Stimulated activated CD4-positive, alpha-beta T cell treated with anti-CD3 and anti-CD28 coated beads, TNF-alpha, amount 100 ng/mL, for 1 hour (primary cell): ENCODE data around the gene BZW2.
"Not testable (repeated sequence)": the region's sequence is repeated elsewhere in the genome, so short reads cannot be mapped to it uniquely, and the experiment has no call there.

Experiments
- DNase-seq, 3 donors: peaks; one replicate each; pipeline ENCODE4 v3.0.0-alpha.2; 2020; ENCODE audit warnings: low read depth in 3 of 3, low spot score in 1 of 3

The BZW2 gene

DNA sequence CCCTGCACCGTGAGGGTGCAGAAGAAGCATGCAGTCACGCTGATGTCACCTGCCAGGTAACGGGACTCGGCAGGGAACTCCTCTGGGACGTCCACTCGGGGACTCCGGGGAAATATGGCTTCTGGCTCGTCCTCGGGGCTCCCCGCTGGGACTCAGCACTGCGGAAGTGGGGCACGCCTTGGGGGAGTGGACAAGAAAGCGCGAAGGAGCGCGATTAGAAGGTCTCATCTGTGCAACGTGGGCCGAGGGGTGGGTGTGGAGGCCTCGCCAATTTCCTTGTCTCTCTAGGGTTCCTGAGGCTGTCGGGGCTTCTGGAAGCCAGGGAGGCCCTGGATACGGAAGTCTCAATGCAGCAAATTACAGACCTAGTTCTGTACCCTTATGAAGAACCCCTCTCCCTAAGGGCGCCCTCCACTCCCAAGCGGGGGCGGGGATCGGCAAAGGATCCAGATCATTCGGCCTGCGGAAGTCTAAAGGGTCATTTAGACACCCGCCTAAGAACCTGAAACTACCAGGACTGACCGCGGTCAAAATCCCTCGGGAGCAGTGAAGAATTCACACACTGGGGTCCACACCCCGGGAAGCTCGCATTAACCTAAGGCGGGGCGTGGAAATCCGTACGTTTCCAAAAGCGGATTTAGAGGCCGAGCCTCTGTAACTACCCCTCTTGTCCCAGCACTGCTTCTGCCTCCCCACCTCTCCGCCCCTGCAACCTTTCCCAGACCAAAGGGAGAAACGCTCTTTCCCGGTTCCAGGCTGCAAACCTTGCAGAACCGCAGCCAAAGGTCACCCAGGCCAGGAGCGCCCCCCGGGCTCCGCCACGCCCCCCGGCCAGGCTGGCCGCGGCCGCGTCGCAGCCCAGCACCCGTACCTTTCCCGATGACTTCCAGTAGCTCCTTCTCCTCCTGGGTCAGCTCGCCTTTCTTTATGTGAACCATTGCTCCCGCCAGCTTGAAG, 1.1 kb upstream of the BZW2 start:
- DNase-seq: peak in 2 of 3 donors; percentile 5 to 12

DNA sequence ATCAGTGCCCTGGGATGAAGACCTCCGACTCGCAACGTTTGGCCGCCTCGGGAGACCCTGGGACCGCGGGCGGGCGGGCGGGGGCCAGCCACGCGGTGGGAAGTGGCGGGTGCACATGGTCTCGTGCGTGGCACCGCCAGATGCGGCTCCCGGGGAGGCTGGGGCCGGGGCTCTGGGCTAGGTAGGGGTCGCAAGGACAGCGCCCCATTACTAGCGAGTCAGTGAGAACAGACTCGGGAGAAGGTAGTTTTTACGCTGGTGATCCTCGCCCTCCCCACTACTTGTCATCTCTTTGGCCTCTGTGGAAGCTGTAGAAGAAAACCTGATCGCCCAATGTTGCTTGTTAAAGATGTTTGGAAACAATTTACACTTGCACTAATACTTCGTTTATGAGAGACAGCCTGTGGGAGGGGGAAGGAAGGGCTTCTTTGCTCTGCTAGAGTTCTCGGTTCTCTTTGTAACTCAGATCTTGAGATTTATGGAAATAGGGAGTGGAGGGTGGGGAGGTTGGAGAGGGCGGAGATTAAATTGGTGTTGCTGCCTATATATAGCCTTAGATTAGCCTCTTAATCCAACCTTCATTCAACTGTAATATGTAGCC, 591 bp downstream of the BZW2 start:
- peak in 1 of 3 donors; percentile 24 for DNase-seq

DNA sequence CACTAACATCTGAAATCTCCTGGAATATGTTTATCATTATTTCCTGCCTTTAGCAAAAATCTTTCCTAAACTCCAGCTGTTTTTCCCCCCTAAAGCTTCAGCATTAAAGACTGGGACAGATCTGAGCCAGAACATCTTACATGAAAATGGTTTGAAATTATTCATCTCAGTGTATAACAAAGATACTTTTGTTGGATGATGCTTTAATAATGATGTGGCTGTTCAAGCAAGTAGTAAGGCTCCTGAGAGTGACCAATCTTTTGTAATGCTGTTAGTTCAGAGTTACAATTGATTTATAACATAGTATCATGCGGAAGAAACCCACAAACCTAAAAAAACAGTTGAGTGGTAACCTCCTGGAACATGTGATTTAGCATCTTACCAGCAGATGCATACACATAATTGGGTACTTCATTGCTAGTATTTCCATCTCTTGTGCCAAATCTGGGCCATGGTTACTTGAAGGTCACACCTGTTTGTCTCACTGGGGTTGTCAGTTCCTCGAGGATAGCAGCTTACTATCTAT, 1.5 kb downstream of the BZW2 start:
- no peak for DNase-seq

DNA sequence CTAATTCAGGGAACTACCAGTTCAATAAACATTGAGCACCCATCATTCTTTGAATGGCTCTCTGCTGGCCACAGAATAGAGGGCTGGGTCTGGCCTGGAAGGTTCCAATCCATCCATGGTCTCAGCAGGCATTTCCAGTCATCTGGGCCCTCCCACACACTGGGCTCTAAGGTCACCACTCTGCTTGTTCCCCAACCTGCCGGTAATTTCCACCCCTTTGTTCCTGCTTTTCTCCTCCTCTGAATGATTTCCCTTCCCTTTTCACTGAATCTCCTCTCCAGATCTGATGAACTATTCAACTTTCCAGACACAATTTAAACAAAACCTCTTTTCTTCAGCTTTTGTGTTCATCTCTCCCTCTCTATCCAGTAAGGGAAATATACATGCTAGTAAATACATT, 2.6 kb downstream of the BZW2 start:
- DNase-seq: no peak

DNA sequence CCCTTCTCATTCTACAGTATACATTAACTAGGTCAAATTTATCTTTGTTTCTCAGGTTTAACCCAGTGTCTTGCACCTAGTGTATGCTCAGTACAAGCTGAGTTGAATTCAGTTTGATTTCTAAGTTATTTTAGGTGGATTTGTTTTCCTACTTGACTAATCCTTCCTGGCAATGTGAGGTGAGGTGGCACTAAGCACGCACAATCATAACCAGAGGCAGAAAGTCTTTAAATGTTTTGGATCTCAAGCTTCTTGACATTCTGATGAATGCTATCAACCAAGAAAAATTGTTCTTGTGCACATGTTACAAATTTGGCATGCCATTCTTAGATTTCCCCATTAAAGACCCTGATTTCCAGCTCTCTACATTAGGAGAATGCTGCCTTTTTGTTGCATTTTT, 3.2 kb downstream of the BZW2 start:
- DNase-seq: no peak

DNA sequence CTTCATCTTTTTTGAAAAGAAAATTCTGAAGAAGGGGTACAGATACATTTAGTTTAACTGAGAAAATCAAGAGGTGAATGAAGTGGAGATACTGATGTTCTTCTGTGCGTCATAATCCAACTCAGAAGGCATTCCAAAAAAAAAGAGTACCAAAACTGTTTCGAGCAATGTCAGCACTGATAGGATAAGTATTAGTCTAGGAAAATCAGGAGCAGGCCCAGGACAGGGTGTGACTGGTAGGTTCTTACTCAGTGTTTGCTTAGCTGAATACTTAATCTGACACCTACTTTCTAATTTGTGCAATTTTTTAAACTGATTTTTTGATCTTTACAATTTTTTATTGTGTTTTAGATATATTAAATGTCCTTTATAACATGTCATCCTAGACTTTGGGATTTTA, 4.3 kb downstream of the BZW2 start:
- no peak for DNase-seq

DNA sequence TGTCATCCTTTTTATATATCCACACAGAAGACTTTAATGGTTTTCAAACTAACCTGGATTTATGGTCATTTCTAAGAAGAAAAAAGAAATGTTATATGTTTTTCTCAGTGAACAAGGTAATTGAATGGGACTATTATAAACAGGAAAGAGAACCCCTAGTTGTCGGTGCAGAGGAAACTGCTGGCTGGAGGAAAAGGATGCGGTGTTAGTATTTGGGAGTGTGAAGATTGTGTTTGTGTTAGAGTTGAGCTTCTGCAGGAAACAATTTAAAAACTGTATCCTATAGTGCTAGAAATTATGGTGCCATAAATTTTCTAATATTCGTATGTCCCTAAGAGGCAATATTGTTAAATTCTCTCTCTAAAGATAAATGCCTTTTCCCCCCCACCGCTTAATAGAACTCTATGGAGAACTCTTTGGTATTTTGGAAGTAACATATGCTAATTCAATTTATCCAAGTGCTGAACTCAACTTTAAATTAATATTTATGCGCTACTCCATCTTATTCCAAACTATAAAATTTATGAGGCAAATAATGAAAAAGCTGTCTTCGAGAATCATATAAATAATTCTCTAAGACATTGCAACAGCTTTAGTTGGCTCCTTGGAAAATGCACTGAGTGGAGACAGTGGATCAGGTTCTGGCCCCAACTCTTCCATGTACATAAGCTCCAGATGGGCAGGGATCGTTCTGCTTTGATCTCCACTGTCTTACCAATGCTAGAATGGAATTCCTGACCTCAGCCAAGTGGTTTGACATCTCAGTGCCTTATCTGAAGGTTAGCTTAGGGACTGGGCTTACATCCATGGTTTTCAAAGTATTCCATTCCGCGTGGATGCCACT, 5.6 kb downstream of the BZW2 start:
- DNase-seq: no peak

DNA sequence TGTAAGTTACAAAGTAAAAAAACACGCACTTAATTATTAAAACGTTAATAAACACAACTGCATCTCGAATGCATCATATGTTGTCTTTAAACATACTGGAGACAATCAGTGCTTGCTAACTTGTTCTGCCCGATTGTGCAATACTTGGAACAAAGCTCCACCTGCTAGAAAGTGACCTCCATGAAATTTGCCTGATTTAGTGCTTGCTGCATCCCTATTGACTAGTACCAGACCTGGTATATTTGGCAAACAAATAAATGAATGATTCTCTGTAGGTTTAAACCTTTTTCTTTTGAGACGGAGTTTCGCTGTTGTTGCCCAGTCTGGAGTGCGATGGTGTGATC, 6.2 kb downstream of the BZW2 start:
- DNase-seq: no peak

DNA sequence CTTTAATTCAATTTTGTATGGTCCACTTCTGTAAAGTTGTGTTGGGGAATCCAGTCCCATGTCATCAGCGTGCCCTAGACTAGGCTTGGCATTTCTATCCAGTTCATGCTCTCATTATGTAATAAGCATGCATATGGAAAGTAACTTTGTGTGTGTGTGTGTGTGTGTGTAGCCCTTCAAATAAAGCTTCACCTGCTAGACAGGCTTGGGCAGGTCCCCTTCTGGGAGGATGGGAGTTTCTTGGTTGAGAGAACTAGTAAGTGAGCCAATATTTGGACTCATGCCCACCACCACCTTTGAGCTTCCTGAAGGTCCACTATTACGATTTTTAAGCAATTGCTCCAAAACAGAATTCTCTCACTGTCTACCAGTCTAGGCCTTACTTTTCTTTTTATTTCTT, 6.9 kb downstream of the BZW2 start:
- DNase-seq: no peak

DNA sequence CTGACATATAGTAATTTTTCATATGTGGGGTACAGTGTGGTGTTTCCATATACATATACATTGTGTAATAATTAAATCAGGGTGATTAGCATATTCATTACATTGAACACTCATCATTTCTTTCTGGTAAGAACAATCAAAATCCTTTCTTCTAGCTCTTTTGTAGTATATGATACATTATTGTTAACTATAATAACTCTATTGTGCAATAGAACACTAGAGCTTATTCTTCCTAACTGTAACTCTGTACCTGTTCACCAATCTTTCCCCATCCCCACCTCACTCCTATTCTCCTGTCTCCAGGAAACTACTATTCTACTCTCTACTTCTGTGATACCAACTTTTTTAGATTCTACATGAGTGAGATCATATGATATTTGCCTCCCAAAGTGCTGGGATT, 9.4 kb downstream of the BZW2 start:
- DNase-seq: no peak

DNA sequence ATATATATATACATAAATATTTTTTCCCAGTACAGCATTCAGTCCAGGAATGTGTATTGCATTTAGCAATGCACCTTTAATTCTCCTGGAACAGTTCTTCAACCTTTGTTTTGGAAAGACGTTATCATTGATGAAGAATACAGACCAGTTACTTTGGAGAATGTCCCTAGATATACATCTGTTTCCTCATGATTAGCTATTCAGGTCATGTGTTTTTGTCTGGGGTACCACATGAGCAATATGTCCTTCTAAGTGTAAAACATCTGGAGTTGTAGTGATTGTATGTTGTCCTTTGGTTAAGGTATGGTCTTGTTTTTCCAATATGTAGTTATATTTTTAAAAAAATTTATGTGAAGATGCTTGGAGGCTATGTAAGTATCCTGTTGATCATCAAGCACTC, 10.2 kb downstream of the BZW2 start:
- no peak for DNase-seq

DNA sequence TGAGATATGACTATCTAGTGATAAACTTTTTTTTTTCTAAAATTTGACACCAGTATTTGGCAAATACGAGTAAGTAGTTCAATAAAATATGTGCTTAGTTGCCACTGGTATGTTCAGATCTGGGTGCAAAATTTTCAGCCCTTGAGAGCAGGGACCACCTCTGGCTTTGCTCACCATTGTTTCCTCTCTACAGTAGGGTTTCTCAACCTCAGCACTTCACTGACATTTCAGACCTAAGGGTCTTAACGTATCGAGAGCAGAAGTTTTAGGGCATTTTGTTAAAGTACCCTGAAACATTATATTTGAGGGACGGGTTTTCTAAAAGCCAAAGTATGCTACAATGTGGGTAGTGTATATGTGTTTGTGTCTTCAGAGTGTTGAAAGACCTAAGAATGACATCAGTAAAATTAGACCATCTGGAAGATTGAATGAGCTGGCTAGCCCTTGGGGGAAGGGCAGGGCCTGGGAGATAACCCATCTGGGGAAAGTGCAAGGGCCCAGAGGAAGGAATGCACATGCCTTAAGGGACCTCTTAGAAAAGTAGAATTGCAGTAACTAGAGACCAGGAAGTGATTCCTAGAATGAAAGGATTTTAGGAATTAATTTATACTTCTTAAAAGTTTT, 11.8 kb downstream of the BZW2 start:
- DNase-seq: no peak

DNA sequence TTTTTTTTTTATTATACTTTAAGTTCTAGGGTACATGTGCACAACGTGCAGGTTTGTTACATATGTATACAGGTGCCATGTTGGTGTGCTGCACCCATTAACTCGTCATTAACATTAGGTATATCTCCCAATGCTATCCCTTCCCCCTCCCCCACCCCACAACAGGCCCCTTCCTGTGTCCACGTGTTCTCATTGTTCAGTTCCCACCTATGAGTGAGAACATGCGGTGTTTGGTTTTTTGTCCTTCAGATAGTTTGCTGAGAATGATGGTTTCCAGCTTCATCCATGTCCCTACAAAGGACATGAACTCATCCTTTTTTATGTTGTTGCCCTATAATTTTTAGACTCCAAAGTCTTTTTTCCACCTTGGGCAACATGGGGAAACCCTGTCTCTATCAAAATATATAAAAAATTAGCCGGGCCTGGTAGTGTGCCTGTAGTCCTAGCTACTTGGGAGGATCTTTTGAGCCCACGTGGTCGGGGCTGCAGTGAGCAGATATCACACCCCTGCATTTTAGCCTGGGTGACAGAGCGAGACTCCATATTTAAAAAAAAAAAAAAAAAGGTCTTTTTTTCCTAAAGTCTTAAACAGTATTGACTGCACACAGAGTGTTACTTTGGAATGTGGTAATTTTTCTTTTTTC, 14.0 kb downstream of the BZW2 start:
- DNase-seq: not testable (repeated sequence)

DNA sequence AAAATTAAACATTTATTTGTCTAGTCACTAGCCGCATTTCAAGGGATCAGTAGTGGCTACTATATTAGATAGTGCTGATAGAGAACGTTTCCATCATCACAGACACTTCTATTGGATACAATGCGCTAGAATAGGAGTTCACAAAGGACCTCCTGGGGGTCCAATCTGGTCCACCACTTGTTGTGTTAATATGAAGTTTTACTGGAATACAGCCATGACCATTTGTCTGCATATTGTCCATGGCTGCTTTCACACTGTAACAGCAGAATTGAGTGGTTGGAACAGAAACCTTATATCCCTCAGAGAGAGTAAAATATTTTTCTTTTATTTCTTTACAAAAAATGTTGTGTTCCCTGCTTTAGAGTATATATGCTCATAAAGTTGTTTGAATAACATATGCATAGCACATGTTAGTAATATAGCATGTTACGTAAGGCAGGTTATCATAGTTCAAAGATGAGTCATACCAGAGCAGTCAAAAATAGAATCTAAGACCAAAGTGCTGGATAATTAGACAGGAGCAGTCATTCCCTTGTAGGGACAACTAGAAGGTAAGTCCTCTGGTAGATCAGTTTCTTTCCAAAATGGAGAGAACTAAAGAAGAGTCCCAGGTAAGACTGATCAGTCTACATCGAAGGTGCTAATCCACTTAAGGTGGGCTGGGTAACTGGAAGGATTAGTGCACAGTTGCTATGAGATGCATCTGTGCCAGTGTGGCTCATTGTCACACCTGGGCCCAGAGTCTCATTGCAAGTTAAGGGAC, 14.9 kb downstream of the BZW2 start:
- no peak for DNase-seq

DNA sequence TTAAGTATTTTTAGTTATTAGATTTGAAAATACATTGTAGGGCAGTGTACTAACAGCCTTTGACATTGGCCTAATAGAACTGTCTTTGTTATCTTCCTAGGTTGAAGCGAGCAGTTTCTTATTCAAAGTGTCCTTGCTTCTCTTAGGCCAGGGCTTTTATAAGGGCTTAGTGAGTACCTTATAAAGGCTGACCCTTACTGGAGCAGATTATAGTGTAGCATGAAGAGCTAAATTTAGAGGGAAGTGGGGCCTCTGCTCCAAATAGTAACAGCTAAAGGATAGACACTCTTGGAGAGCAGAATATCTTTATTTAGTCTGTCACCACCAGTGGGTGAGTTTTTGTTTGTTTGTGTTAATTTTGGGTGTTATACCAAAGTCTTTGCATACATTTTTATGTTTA, 15.9 kb downstream of the BZW2 start:
- DNase-seq: no peak

DNA sequence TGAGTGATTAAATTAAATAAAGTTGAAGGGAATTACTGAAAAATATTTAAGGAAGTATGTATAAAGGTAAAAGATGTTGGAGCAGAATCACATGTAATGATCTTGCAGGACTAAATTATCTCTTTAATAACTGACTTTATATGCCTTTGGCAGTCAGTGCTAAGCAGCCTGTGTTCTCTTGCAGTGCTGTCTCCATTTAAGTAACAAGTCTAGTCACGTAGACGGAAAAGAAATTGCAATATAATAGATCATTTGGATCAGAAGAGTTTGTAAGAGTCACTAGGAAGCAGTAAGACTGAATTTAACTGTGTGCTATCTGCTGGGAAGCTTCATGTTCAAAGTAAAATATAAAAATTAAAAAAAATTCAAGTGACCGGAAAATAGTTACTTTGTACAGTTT, 21.4 kb downstream of the BZW2 start:
- no peak for DNase-seq

DNA sequence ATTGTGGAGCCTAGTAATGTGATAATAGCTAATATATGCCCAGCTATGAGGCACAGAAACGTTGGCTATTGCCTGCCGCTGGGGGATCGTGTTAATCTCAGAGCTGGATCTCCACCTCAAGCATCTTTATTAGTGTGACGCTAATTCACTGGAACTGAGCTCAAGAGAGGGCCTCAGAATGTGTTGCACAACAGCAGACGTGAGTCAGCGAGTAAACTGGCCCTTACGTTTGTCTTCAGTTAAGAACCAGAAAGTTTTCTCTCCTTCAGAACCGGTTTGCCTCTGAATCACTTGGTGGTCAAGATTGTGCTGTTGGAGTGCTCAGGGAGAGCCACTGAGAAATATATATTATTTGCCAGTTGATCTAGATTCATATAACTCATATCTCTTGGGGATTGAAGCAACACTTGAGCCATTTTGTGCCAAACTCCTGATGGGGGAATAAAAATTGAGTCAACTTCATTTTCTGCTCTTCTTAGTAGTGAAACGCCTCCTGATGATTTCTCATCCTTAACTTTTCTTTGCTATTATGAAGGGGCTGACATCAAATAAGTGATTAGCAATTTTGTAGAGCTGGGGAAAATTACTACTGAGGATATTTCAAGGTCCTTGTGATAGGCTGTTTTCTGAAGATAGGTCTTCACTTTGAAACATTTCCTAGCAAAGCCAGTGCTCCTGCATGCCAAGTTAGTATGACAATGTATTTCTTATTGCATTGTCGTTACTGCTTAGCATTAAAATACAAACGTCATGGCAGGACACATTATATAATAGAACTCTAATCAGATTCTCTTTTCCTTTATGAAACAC, 22.3 kb downstream of the BZW2 start:
- no peak for DNase-seq

DNA sequence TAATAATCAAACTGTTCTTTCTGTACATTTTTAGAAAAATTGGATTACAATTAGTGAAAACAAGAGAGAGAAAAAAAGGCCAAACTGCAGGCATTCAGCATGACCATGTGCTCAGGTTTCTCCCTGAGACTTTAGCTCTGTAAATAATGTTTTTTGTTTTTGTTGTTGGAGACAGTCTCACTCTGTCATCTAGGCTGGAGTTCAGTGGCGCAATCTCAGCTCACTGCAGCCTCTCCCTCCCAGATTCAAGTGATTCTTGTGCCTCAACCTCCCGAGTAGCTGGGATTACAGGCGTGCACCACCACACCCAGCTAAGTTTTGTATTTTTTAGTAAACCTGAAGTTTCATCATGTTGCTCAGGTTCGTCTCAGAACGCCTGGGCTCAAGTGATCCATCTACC, 23.0 kb downstream of the BZW2 start:
- no peak for DNase-seq

DNA sequence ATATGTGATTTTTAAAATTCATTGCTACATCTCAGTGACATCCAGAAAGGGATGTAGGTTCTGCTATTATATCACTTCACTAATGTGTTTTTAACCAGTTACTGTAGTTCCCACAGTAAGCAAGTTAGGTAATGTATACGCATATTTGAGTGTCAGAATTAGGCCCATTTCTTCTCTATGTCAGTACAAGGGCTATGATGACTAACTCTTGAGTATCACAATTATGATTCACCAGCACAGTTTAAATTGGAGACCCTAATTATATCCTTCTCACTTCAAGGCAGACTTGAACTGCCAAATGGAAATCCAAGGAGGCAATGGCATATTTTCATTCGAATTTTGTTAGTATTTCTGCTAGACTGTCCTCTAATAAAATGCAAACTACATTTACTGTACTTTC, 23.6 kb downstream of the BZW2 start:
- no peak for DNase-seq
